HS-27A (cell line): ENCODE results near the gene RASSF3.
A peak's percentile ranks its signal among the peaks of the same experiment; 100 is the strongest.
"Not testable (repeated sequence)": the region's sequence is repeated elsewhere in the genome, so short reads cannot be mapped to it uniquely, and the experiment has no call there.

Source experiments
- DNase-seq: peaks from one replicate; pipeline ENCODE4 v3.0.0-alpha.2; 2012; ENCODE audit warnings: low read depth, missing footprints

The RASSF3 gene, protein sequence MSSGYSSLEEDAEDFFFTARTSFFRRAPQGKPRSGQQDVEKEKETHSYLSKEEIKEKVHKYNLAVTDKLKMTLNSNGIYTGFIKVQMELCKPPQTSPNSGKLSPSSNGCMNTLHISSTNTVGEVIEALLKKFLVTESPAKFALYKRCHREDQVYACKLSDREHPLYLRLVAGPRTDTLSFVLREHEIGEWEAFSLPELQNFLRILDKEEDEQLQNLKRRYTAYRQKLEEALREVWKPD

DNA sequence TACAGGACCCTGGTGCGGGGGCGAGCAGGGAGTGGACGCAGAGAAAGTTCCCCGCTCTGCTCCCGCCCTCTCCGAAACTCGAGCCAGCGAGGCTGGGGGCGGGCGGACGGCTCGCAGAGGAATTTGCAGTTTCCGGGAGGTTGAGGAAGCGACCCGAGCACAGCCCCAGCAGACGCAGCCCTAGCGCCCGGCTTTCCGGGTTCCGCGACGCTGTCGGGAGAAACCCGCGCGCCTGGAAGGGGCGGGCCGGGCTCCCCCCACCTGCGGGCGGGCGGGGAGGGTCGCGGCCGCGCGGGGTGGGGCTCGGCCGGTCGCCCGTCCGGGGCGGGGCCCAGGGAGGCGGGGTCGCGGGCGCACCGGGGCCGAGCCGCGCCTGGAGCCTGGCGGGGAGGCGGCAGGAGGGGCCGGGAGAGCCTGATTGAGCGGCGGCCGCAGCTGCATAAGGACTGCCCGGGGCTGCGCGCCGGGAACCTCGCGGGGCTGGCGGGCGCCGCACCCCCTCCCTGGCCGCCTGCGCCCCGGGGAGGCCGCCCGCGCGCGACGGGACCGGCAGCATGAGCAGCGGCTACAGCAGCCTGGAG lies at the start of gene RASSF3:
RASSF3 (plus strand) TSS at position 417 of the 581 bp plus-strand sequence; CDS start at position 555, 138 bp downstream.
- DNase-seq = no peak

DNA sequence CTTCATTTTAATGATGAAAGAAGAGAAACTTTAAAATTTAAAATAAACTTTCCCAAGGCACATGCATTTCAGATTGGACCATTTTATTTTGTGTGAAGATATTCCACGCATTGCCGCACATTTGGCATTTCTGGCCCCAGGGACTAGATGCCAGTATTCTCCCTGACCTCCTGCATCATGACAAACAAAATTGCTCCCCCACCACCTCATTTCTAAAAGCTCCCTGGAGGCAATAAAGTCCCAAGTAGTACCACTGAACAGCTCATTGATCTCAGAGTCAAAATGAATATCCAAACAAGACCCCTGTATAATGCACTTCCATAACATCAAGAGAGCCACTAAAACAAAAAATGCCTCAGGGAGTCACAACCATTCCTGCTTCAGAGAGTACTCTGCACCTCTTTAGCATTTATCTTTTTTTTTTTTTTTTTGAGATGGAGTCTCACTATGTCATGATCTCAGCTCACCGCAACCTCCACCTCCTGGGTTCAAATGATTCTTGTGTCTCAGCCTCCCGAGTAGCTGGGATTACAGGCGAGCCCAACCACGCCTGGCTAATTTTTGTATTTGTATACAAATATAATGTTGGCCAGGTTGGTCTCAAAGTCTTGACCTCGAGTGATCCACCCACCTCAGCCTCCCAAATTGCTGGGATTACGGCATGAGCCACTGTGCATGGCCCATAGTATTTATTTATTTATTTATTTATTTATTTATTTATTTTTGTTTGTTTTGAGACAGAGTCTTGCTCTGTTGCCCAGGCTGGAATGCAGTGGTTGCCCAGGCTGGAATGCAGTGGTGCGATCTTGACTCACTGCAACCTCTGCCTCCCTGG lies 48.8 kb upstream of the RASSF3 start:
- DNase-seq = no peak

DNA sequence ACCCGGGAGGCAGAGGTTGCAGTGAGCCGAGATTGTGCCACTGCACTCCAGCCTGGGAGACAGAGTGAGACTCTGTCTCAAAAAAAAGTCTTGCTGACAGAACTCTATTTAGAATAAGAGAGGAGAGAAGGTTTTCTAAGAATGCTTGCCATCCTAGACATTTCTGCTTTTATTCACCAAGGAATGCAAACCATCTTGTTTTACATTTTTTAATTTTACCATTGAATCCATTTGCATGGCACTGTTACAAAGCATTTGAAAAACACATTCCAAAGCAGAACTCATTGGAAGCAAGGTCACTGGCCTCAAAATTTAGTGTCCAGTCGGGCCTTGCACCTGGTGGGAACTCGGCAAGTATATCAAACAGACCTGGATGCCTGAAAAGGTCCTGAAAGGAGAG lies 44.2 kb upstream of the RASSF3 start:
- DNase-seq = peak; percentile 9

DNA sequence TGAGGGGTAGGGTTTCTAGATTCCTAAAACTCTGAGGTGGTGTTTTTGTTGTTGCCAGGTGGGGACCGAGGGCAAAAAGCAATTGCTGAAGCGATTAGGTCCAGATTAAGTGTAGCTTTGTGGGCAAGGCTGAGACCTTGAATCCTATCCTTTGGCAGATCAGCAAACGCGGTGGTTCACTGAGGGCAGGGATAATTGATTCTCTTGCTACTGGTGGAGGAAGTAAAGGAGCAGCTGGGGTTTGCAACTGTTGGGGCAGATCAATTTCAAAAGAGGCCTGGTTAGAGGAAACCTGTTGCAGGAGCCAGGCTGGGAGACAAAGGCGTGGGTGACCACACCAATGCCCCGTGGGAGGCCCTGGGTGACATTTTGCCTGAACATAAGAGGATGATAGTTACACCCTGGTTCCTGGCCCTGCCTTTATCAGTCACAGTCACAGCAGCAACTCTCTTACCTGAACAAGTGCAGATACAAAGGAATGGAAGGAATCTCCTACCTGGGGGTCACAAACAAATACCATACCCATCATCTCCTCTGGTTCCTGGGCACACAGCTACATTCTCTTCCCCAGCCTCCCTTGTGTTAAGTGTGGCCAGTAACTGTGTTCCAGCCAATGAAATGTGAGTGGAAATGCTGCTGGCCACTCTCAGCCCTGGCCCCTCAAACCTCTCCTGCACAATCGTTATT lies 43.3 kb upstream of the RASSF3 start:
- no peak for DNase-seq

DNA sequence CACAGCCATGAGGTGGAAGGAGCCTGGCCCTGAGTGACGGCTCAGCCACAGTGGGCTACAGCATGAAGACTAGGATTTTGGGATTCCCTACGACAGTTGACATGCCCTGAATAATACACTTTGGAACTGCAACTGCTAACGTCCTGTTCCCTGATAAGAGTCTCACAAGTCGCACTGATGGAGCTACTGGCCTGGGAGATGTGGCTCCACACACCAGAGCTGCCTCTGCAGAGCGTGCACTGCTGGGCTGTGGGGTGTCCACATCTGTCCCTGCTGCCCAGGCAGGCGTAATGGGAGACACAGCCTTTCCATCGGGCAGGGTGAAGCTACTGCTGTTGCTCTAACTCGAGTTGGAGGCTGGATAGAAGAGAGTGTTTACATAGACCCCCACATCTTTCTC lies 42.7 kb upstream of the RASSF3 start:
- no peak for DNase-seq

DNA sequence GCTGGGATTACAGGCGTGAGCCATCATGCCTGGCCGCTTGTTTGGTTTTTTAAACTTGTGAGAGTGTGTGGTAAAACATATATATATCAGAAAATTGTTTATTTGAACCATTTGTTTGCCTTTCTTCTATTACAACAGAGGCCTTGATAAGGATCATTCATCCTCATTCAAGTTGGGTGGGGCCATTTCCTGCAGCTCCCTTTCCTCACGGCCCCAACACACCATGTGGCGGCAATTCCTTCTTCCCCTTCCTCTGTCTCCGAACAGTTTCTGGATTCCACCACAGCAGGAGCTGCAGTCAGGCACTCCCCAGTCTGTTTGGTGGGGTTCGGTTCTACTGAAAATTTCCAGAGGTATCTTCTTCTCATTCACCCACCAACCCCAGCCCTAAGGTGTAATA lies 42.0 kb upstream of the RASSF3 start:
- DNase-seq = no peak

DNA sequence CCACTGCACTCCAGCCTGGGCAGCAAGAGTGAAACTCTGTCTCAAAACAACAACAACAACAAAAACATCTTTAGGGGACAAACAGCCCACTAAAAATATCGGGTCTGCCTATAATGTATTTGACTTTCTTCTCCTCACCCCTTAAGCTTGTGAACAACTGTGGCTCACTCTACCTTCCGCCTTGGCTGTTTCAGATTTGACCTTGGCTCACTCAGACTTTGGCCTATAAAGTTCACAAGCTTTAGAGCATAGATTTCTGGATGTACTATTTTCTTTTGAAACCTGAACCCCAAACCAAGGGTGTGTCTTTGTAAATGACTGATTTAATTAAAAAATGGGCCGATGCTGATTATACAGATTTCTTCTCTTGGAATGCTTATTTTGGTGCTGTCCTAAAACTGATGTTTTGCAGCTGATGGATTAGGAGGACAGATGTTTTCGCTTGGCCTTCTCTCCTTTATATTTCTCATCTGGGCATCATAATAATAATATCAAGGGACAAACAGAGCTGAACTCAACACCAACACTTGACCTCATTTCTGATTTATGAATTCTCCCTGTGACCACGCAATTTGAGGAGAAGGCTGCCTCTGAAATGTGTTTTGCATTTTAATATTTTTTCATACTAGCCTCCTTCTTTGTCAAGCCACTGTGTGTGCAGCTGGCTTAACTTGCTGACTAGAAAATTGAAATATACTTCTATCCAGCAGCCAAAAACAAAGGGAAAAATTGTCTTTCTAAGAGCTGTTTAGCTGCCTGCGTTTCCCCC lies 40.2 kb upstream of the RASSF3 start:
- DNase-seq = no peak

DNA sequence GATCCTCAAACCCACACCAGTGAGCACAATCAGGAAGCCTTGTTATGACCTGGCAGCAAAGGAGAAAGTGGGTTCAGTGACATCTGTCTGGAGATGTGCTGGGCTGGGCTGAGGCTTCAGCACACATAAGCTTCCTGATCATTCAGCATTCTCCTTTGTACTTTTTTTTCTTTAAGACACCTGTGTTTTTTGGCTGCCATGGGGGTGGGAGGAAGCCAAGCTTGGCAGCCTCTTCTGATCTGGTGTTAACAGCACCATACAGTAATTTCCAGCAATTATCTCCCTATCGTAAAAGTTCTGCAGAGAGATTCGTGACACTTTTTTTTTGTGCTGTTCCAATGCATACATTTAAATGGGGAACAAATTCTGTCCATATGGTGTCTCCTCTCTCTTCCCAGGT lies 38.9 kb upstream of the RASSF3 start:
- DNase-seq = no peak

DNA sequence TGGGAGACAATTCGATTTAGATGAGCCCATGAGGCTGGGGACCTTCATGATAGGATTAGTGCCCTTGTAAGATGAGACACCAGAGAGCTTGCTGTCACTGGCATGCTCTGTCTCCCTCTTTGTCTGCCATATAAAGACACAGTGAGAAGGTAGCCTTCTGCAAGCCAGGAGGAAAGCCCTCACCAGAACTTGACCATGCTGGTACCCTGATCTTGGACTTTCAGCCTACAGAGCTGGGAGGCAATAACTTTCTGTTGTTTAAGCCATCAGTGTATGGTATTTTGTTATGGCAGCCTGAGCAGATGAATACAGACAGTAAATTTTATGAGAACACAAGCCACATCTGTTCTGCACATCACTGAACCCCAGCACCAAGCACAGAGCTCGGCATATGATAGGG lies 38.1 kb upstream of the RASSF3 start:
- no peak for DNase-seq

DNA sequence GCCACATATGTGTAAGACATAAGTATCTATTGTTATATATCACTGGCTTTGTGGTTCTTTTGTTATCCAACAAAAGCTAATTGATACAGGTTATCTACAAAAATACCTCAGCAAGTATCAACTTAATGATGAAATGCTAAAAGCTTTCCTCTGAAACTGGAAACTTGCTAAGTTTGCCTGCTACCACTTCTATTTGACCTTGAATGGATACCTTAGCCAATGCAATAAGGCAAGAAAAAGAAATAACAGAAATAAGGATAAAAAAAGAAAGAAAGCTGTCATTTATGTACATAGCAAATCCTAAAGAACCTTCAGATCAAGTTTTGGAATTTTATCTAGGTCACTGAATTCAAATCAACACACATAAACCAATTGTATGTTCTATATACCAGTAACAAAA lies 35.5 kb upstream of the RASSF3 start:
- DNase-seq = no peak

DNA sequence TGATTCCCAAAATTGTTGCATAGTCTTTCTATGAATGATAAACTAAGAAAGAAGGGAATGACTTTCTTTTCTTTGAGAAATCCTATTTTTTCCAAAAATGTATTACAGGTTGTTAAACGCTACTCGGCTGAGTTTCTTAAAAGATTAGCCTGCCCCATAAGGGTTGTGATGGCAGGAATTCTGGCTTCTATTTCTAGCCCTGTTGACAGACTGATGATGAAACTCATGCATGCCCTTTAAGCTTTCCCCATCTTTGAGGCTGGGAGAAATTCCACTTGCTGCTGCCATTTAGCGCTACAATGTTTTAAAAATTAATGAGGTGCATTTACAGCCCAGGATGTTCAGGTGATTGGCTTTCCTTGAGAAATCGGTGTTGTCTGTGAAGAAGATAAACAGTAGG lies 33.2 kb upstream of the RASSF3 start:
- DNase-seq = no peak

DNA sequence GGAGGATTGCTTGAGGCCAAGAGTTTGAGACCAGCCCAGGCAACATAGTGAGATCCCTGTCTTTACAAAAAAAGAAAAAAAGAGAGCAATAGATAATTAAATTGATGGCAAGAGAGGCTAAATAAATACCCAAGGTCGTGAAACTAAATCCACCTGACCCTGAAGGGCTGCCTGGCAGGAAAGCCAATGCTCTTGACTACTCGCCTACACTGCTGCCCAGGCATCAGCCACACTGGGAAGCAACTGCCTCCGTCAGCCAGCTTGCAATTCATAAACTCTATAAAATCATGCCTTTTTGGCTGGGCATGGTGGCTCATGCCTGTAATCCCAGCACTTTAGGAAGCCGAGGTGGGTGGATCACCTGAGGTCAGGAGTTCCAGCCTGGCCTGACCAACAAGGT lies 31.7 kb upstream of the RASSF3 start:
- no peak for DNase-seq

DNA sequence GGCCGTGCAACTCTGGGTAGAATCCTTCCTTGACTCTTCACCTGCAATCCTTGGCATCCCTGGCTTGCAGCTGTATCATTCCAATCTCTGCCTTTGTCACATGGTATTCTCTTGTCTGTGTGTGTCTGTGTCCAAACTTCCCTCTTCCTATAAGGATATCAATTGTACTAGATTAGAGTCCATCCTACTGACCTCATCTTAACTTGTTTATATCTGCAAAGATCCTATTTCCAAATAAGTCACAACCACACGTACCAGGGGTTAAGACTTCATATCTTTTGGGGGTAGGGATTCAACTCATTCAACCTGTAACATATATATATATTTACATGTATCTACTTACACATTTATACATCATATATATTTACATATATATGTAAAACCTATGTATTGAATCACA lies 29.6 kb upstream of the RASSF3 start:
- no peak for DNase-seq

DNA sequence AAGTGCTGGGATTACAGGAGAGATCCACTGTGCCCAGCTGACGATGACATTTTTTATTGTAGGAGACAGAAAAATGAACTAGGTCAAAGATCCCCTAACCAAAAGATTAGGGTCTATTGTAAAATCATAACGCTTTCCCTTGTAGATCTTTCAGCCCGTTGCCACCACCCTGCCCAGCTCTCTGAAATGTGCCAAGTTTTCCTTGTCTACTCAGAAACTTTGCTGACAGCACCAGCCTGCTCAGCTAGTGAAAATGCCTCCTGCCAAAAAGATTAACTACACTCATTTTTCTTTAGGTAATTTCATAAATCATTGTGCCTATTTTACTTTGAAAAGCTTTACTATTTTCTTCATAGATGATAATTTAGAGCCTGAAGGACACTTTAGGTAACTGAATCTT lies 28.2 kb upstream of the RASSF3 start:
- DNase-seq = no peak

DNA sequence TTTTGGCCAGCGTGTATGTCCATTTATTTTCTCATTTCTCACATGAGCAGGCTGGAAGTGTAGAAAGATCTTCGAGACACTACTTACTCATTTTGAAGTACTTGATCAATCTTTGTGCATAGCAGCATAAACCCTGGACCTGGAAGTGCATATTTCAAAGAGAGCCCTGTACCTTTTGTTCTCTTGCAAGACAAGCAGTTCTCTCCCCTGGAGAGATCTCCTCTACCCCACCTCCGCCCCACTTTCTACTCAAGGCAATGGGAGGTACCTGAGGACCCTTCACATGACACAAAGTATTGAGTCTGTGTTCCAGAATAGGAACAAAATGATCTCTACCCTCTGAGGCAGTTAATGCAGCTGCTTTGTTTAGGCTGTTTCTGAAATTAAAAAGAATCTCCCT lies 27.4 kb upstream of the RASSF3 start:
- DNase-seq = no peak

DNA sequence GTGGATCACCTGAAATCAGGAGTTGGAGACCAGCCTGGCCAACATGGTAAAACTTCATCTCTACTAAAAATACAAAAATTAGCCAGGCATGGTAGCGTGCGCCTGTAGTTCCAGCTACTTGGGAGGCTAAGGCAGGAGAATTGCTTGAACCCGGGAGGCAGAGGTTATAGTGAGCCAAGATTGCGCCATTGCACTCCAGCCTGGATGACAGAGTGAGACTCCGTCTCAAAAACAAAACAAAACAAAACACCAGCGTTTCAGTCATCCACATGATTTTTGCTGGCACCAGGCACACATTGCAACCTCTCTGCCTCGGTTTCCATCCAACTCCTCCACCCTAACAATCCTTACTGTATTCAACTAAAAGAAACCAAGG lies 26.9 kb upstream of the RASSF3 start:
- not testable (repeated sequence) for DNase-seq

DNA sequence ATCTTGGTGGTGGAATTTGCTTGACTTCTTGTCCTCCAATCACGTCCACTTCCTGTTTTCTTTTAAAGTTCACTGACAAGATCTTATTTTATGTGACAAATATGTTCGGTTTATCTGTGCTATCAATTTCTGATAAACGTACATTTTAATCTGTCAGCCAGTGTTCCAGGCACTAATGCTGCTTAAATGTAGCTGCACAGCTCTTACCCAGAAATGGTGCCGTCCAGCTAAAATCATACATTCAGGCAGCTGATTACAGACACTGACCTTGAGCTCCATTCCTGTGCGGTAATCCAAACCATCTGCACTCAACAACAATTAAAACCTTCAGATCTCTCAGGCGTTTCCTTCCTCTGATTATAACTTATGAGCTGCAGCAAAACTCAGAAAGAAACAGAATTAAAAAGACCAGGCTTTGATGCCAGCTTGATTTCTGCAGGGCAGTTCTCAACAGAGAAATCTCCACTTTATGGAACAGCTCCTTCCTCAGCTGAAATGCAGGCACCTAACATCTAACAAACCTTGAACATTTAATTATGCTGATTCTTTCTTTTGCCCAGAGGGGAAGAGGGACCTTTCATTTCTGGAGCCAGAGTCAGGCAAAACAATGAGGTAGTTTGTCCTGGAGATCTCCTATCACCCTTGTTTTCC lies 26.4 kb upstream of the RASSF3 start:
- DNase-seq = no peak

DNA sequence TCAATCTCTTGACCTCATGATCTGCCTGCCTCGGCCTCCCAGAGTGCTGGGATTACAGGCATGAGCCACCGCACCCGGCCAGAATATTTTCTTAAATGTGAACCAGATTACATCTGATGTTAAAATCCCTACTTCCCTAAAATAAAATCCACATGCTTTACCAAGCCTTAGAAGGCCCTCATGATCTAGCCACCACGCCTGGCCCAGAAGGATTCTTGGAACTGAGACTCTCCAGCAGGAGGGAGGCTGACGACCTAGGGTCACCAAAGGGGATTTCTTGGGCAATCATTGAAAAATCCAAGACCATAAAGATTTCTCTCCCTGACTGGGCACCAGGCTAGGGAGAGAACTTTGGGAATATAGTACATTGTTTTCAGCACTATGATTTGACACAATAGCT lies 25.2 kb upstream of the RASSF3 start:
- no peak for DNase-seq

DNA sequence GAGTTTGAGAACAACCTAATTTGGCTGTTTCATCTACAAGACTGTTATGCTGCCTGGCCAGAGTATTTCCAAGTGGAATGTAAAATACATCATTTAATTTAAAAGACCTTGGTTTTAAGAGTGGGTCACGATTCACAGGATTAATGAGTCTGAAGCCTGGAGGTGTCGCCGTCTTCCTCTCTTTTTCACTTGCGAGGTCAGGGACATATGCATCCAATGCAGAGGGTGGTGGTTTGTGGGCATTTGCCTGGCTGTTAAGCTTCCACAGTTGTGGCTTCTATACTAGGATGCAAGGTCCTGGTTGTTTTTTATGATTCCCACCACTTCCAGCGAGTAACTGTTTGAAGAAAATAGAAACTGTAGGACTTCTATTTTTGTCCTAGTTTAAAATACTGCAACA lies 22.8 kb upstream of the RASSF3 start:
- DNase-seq = no peak

DNA sequence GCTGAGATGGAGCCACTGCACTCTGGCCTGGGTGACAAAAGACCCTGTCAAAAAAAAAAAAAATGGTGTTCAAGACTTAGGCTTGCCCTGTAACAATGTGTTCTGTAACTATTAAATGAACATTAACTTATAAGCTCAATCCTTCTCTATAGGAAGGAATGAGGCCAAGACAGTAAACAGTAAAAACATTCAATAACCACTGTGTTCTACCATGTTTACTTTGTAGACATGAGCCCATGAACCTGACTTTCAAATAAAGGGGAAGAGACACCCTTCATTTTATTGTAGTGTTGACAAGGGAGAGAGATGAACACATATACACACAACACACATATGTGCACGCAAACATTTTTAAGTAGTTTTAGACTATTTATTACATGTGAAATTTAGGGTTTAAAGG lies 20.1 kb upstream of the RASSF3 start:
- DNase-seq = no peak
